Measurements from ENCODE around the gene PRPH2. TPM values are rescaled to one million over a fixed set of nuclear protein-coding genes. Genes with fewer than 3 reads are reported as not detected.
A peak's percentile ranks its signal among the peaks of the same experiment; 100 is the strongest.

PRPH2 gene
- total RNA-seq, 8 experiments from 2014 or later: 0.11 to 1.9 (median 0.51) TPM

DNA sequence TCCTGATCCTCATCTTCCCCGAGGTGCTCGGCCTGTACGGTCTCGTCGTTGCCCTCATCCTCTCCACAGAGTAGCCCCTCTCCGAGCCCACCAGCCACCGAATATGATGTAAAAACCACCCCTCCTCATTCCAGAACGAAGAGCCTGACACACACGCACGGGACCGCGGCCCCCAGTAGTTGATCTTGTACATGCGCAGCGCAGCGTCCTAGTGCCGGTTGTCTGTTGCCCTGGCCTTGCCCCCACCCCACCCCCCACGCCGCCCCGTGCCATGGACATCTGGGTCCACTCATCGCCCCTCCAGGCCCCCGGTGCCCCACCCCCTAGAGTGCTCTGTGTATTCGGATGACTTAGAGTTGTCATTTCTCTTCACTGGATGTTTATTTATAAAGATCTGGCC is 5.2 kb upstream of the PRPH2 start:
- Histone ChIP-seq H3K27ac (no peak overlapping the region), H3K4me3 (no peak overlapping the region), H3K4me1 (replicated peaks in 1 of 2) (no peaks in the 10 kb centered on the region)
- in situ Hi-C loops (cut with MboI; ENCODE audit: low pct_unique_long_range_greater_than_20kb in 2 of 9, low sequenced_read_pairs in 9 of 9, unreplicated experiment in 9 of 9): no loop called here
- WGBS, 10 experiments: 14% methylated on average over 2 of the region's 22 CpGs; no CpG with 5 or more reads in 9 of the 10 experiments
- ATAC-seq (replicated peaks in 6 of 8): peak in 1 of 8 experiments; percentile 8

DNA sequence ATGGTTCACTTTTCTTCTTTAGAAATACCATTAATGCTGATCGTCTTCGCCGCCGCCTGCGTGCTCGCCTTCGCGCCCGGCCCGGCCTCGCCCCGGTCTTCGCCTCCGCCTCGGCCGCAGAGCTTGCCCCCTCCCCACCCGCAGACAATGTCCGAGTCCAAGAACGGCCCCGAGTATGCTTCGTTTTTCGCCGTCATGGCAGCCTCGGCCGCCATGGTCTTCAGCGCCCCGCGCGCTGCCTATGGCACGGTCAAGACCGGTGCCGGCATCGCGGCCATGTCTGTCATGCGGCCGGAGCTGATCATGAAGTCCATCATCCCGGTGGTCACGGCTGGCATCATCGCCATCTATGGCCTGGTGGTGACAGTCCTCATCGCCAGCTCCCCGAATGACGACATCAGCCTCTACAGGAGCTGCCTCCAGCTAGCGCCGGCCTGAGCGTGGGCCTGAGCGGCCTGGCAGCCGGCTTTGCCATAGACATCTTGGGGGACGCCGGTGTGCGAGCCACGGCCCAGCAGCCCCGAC is 4.8 kb upstream of the PRPH2 start:
- H3K27ac ChIP-seq: no peak overlapping the region
- 4 to 100% (median 30%) methylated on average over 1 to 16 of the region's 52 CpGs; no CpG with 5 or more reads in 5 of the 10 experiments for WGBS, 10 experiments
- peak in 2 of 8 experiments; percentile 57 to 67 for ATAC-seq (replicated peaks in 6 of 8)
- H3K4me1 ChIP-seq (replicated peaks in 1 of 2): no peaks in the 10 kb centered on the region
- in situ Hi-C loops (cut with MboI; ENCODE audit: low pct_unique_long_range_greater_than_20kb in 2 of 9, low sequenced_read_pairs in 9 of 9, unreplicated experiment in 9 of 9): no loop called here
- no peak overlapping the region for H3K4me3 ChIP-seq

- 1 to 37% (median 29%) methylated on average over 5 to 14 of the region's 14 CpGs; no CpG with 5 or more reads in 1 of the 10 experiments for WGBS, 10 experiments
- Histone ChIP-seq H3K4me3 (no peak overlapping the region), H3K4me1 (replicated peaks in 1 of 2) (no peaks in the 10 kb centered on the region), H3K27ac (no peak overlapping the region)
- peak; percentile 61 to 97 (median 80) for ATAC-seq (replicated peaks in 6 of 8)
- in situ Hi-C loops (cut with MboI; ENCODE audit: low pct_unique_long_range_greater_than_20kb in 2 of 9, low sequenced_read_pairs in 9 of 9, unreplicated experiment in 9 of 9): no loop called here
Measured at GRCh38 chr6:42726485-42727086, 4.2 kb upstream of the PRPH2 start.

DNA sequence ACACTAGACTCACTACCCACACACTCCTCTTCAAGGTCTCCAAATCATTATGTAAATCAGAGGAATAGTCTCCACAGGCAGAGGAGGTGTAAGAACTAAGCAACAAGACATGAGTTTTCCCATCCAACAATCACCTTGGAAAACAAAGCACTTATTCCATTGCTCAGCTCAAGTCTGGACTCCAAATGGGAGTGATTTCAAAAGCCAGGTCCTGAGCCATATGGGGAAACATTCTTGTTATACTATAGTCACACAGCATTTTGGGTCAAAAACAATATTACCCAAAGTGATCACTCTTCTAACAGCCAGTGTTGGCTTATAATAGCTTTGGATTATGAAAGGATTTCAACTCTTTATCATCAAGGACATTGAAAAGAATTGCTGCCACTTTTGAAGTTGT is 3.6 kb upstream of the PRPH2 start:
- H3K4me3 ChIP-seq: no peak overlapping the region
- H3K4me1 ChIP-seq (replicated peaks in 1 of 2): no peaks in the 10 kb centered on the region
- in situ Hi-C loops (cut with MboI; ENCODE audit: low pct_unique_long_range_greater_than_20kb in 2 of 9, low sequenced_read_pairs in 9 of 9, unreplicated experiment in 9 of 9): no loop called here
- no peak for ATAC-seq (replicated peaks in 6 of 8)
- no peak overlapping the region for H3K27ac ChIP-seq

- Histone ChIP-seq H3K4me3 (no peak overlapping the region), H3K4me1 (replicated peaks in 1 of 2) (no peaks in the 10 kb centered on the region), H3K27ac (no peak overlapping the region)
- in situ Hi-C loops (cut with MboI; ENCODE audit: low pct_unique_long_range_greater_than_20kb in 2 of 9, low sequenced_read_pairs in 9 of 9, unreplicated experiment in 9 of 9): no loop called here
- ATAC-seq (replicated peaks in 6 of 8): no peak
Measured at GRCh38 chr6:42724825-42725224, 2.4 kb upstream of the PRPH2 start.

DNA sequence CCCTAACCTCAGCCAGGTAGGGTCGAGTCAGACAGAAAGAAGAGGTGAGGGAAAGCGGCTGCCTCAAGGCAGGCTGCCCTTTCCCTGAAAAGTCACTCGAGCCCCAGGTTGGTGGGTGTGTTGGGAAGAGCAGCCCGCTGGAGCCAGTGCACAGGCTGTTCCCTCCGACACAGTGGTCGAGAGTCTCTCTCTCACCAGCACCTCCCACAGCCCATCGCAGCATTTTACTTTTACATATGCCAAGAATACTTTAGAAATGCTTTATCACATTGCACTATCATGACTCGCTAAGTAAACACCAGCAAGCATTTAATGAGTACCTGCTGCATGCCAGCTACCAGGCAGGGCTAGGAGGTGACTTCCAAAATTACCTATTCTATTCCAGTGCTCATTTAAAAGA is 1.7 kb downstream of the PRPH2 start:
- Histone ChIP-seq H3K27ac (no peak overlapping the region), H3K4me3 (no peak overlapping the region), H3K4me1 (replicated peaks in 1 of 2) (no peaks in the 10 kb centered on the region)
- in situ Hi-C loops (cut with MboI; ENCODE audit: low pct_unique_long_range_greater_than_20kb in 2 of 9, low sequenced_read_pairs in 9 of 9, unreplicated experiment in 9 of 9): no loop called here
- 20 to 77% (median 60%) methylated on average over 2 to 7 of the region's 8 CpGs for WGBS, 10 experiments
- ATAC-seq (replicated peaks in 6 of 8): peak in 1 of 8 experiments; percentile 24

- Histone ChIP-seq H3K4me3 (no peak overlapping the region), H3K4me1 (replicated peaks in 1 of 2) (no peaks in the 10 kb centered on the region), H3K27ac (no peak overlapping the region)
- in situ Hi-C loops (cut with MboI; ENCODE audit: low pct_unique_long_range_greater_than_20kb in 2 of 9, low sequenced_read_pairs in 9 of 9, unreplicated experiment in 9 of 9): no loop called here
- peak in 3 of 8 experiments; percentile 60 to 92 (median 67) for ATAC-seq (replicated peaks in 6 of 8)
- WGBS, 10 experiments: 0 to 81% (median 67%) methylated on average over 1 to 4 of the region's 4 CpGs; no CpG with 5 or more reads in 3 of the 10 experiments
Measured at GRCh38 chr6:42715871-42716270, 6.5 kb downstream of the PRPH2 start.

DNA sequence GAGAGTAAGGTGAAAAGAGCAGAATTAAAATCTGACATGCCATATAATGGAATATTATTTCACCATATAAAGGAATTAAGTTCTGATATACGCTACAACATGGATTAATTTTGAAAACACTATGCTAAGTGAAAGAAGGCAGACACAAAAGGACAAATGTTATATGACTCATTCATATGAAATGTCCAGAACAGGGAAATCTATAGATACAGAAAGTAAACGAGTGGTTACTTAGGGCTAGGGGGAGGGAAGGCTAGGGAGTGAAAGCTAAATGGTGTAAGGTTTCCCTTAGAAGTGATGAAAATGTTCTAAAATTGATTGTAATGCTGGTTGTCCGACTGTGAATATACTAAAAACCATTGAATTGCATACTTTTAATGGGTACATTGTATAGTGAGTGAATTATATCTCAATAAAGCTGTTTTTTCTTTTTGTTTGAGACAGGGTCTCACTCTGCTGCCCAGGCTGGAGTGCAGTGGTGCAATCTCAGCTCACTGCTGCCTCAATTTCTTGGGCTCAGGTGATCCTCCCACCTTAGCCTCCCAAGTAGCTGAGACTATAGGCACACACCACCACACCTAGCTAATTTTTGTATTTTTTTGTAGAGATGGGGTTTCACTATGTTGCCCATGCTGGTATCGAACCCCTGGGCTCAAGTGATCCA is 8.2 kb downstream of the PRPH2 start:
- 63 to 86% (median 70%) methylated on average over 1 to 4 of the region's 4 CpGs for WGBS, 10 experiments
- H3K4me3 ChIP-seq: no peak overlapping the region
- H3K27ac ChIP-seq: no peak overlapping the region
- peak in 2 of 8 experiments; percentile 17 to 22 for ATAC-seq (replicated peaks in 6 of 8)
- in situ Hi-C loops (cut with MboI; ENCODE audit: low pct_unique_long_range_greater_than_20kb in 2 of 9, low sequenced_read_pairs in 9 of 9, unreplicated experiment in 9 of 9): no loop called here
- H3K4me1 ChIP-seq (replicated peaks in 1 of 2): peaks cover 0 to 5% of the 10 kb centered on the region in 2 donors

GRCh38 chr6:42711930-42712329 is 10.5 kb downstream of the PRPH2 start:
- WGBS, 10 experiments: 38 to 80% (median 72%) methylated on average over 1 to 5 of the region's 5 CpGs; no CpG with 5 or more reads in 2 of the 10 experiments
- Histone ChIP-seq H3K4me3 (no peak overlapping the region), H3K27ac (no peak overlapping the region), H3K4me1 (replicated peaks in 1 of 2) (peaks cover 0 to 5% of the 10 kb centered on the region in 2 donors)
- in situ Hi-C loops (cut with MboI; ENCODE audit: low pct_unique_long_range_greater_than_20kb in 2 of 9, low sequenced_read_pairs in 9 of 9, unreplicated experiment in 9 of 9): no loop called here
- no peak for ATAC-seq (replicated peaks in 6 of 8)

GRCh38 chr6:42710316-42710715 is 12.1 kb downstream of the PRPH2 start:
- peak in 6 of 8 experiments; percentile 4 to 98 (median 50) for ATAC-seq (replicated peaks in 6 of 8)
- no peak overlapping the region for H3K4me3 ChIP-seq
- peaks cover 0 to 5% of the 10 kb centered on the region in 2 donors for H3K4me1 ChIP-seq (replicated peaks in 1 of 2)
- in situ Hi-C loops (cut with MboI; ENCODE audit: low pct_unique_long_range_greater_than_20kb in 2 of 9, low sequenced_read_pairs in 9 of 9, unreplicated experiment in 9 of 9): no loop called here
- WGBS, 10 experiments: 40 to 72% (median 51%) methylated on average over 1 to 8 of the region's 9 CpGs; no CpG with 5 or more reads in 5 of the 10 experiments
- H3K27ac ChIP-seq: peak overlapping the region in 1 of 2 donors; percentile 19

DNA sequence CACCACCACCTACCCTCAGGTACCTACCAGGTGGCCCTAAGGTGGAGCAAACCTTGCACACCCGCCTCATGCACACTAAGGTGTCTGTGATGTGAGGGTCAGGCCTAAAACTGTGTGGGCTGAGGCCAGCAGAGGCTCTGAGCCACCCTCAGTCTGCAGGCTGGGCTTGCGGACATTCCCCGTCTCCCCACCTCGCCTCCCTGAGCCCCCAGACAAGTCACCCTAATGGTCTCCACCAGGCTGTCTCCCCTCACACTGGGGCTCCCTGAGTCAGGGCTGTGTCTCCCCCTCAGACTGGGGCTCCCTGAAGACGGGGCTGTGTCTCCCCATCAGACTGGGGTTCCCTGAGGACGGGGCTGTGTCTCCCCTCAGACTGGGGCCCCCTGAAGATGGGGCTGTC is 12.5 kb downstream of the PRPH2 start:
- WGBS, 10 experiments: 76 to 90% (median 80%) methylated on average over 1 to 3 of the region's 6 CpGs; no CpG with 5 or more reads in 6 of the 10 experiments
- in situ Hi-C loops (cut with MboI; ENCODE audit: low pct_unique_long_range_greater_than_20kb in 2 of 9, low sequenced_read_pairs in 9 of 9, unreplicated experiment in 9 of 9): no loop called here
- H3K4me3 ChIP-seq: no peak overlapping the region
- H3K27ac ChIP-seq: peak overlapping the region in 1 of 2 donors; percentile 19
- ATAC-seq (replicated peaks in 6 of 8): peak in 2 of 8 experiments; percentile 5 to 11
- H3K4me1 ChIP-seq (replicated peaks in 1 of 2): peaks cover 0 to 5% of the 10 kb centered on the region in 2 donors

DNA sequence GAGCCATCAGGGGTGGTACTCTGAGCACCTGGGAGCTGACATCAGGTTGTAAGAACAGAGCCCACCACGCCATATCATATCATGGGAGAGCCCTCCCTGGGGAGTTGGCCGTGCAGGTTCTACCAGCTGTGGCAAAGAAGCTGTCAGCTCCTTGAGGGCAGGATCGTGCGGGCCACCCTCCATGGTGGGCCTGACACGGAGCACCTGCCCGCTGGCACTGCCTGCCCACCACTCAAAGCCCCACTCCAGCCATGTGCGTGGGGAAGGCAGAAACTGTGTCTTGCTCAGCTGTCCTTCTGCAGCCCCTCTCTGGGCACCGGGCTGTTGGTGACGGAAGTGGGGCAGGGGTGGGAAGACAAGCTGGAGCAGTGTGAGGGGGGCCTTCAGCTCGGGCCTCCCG is 14.3 kb downstream of the PRPH2 start:
- peaks cover 0 to 5% of the 10 kb centered on the region in 2 donors for H3K4me1 ChIP-seq (replicated peaks in 1 of 2)
- in situ Hi-C loops (cut with MboI; ENCODE audit: low pct_unique_long_range_greater_than_20kb in 2 of 9, low sequenced_read_pairs in 9 of 9, unreplicated experiment in 9 of 9): no loop called here
- no peak for ATAC-seq (replicated peaks in 6 of 8)
- 40 to 100% (median 70%) methylated on average over 1 to 4 of the region's 11 CpGs; no CpG with 5 or more reads in 7 of the 10 experiments for WGBS, 10 experiments
- H3K27ac ChIP-seq: no peak overlapping the region
- H3K4me3 ChIP-seq: no peak overlapping the region

DNA sequence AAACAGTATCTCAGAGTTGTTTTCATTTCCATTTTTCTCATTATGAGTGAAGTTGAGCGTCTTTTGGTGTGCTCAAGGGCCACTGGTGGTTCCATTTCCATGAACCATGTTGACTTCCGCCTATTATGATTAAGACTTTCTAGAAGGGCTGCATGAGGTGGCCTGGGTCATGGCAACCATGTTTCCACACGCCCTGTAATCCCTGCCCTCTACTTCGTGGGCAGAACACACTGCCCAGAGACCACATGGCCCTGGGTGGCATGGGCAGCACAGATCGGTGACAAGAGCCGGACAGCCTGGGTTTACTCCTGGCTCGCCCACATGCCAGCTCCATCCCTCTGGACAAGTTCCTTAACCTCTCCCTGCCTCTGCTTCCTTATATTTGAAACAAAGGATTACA is 14.8 kb downstream of the PRPH2 start:
- in situ Hi-C loops (cut with MboI; ENCODE audit: low pct_unique_long_range_greater_than_20kb in 2 of 9, low sequenced_read_pairs in 9 of 9, unreplicated experiment in 9 of 9): no loop called here
- WGBS, 10 experiments: 58 to 100% (median 71%) methylated on average over 1 to 4 of the region's 7 CpGs; no CpG with 5 or more reads in 4 of the 10 experiments
- H3K4me1 ChIP-seq (replicated peaks in 1 of 2): peaks cover 0 to 5% of the 10 kb centered on the region in 2 donors
- H3K4me3 ChIP-seq: no peak overlapping the region
- no peak overlapping the region for H3K27ac ChIP-seq
- no peak for ATAC-seq (replicated peaks in 6 of 8)

Data from motor neuron (in vitro differentiated cells).